ENCODE measurements around the gene GON4L.
"Not testable (repeated sequence)": the region's sequence is repeated elsewhere in the genome, so short reads cannot be mapped to it uniquely, and the experiment has no call there.

Gene GON4L

GRCh38 chr1:155741908-155742307, 115.1 kb downstream of the GON4L start:
- DNase-seq, result no peak

DNA sequence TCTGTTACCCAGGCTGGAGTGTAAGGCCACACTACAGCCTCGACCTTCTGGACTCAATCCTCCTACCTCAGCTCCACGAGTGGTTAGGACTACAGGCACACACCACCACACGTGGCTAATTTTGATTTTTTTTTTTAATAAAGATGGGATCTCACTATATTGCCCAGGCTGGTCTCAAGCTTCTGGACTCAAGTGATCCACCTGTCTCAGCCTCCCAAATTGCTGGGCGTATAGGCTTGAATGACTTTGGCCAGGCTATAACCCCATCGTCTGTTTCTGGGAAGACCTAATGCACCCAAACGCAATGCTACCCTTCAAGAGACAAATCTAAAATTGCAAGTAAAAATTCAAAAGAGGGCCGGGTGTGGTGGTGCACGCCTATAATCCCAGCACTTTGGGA, 116.0 kb downstream of the GON4L start:
- DNase-seq, result no peak

GRCh38 chr1:155729031-155729898, 127.7 kb downstream of the GON4L start:
- no peak for DNase-seq

DNA sequence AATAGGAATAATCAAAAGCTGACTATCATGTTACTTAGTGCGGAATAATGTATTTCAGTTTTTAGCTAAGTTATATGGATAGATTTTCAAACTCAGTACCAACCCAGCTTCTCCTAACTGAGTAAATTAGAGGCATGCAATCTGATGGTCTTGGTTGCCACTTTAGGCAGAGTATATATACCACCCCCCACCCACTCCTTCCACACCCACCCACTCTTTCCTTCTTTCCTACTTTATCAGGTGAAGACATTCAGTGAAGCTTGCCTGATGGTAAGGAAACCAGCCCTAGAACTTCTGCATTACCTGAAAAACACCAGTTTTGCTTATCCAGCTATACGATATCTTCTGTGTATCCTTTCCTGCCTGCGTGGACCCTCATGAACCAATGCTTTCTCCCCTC, 131.9 kb downstream of the GON4L start:
- DNase-seq, result no peak

GRCh38 chr1:155719703-155720102, 137.3 kb downstream of the GON4L start:
- DNase-seq, result no peak

DNA sequence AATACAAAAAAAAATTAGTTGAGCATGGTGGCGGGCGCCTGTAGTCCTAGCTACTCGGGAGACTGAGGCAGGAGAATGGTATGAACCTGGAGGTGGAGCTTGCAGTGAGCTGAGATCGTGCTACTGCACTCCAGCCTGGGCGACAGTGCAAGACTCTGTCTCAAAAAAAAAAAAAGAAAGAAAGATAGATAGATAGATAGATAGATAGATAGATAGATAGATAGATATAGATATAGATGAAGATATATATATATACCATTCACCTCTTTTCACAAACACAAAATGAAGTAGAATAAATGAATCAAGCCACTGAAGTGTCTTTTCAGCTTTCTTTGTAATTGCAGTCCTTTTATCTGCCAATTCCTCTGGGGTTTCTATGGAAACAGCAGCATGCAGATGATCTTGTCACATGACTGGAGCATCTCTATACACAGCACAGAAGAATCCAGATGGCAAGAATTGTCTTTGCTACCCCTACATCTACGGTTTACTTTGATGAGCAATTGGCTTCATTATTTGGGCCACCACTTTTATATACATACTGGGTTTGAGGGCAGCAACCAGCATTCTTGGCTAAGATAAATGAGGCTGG, 138.4 kb downstream of the GON4L start:
- not testable (repeated sequence) for DNase-seq

DNA sequence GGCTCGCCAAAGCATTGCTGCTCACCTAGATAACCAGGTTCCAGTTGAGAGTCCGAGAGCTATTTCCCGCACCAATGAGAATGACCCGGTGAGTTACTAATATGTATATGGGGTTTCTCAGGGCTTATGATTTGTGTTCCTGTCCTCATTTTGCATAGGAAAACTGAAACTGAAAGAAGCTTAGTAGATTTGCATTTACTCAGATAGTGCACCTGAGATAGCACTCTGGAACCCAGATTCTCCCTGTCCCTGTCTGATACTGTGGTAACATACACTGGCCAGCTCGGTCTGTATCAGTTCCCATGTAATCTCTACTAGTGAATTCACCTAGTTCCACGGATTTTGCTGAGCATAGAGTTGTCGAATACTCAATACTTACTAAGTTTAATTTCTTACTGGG, 140.0 kb downstream of the GON4L start:
- no peak for DNase-seq

DNA sequence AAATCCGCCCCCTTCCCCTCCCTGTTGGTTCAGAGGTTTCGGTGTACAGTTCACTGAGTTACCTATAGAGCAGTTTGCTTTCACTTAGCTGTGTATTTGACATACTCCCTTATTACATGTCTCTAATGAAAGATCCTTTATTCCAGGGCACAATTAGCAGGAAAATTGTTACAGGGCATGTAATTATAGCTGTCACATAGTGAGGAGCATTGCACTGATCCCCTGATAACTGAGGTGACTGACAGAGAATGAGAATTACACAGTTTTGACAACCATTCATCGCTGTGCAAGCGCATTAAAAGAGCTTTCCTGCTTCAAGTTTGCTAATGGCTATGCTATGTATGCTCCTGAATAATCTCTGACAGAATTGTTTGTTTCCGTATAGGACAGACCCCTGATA, 141.2 kb downstream of the GON4L start:
- no peak for DNase-seq

- DNase-seq, result not testable (repeated sequence)
Observed at GRCh38 chr1:155715056-155715455, 142.0 kb downstream of the GON4L start.

GRCh38 chr1:155713075-155713474, 143.9 kb downstream of the GON4L start:
- DNase-seq, result no peak

GRCh38 chr1:155712636-155713035, 144.4 kb downstream of the GON4L start:
- DNase-seq, result not testable (repeated sequence)

DNA sequence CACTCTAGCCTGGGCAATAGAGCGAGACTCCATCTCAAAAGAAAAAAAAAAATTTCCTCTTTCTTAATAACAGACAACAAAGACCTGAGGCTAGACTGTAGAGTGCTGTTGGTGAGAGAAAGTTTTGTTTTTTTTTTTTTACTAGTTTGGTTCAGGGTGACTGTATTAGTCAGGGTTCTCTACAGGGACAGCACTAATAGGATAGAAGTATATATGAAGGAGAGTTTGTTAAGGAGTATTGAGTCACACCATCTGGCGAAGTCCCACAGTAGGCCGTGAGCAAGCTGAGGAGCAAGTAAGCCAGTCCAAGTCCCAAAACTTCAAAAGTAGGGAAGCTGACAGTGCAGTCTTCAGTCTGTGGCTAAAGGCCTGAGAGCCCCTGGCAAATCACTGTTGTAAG, 145.6 kb downstream of the GON4L start:
- DNase-seq, result not testable (repeated sequence)

DNA sequence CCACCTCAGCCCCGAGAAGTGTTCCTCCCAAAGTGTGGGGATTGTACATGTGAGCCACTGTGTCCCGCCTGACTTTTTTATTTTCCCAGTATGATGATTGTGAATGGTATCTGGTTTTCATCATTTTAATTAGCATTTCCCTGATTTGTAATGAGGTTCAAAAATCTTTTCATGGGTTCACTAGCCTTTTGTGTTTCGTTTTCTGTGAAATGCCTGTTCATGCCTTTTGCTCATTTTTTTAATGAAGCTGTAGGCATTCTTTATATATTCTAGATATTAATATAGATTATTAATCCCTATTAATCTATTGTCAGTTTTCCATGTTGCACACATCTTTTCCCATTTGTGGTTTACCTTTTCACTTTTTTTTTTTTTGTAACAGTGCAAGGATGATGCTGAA, 147.6 kb downstream of the GON4L start:
- no peak for DNase-seq

- no peak for DNase-seq
Observed at GRCh38 chr1:155706139-155706538, 150.9 kb downstream of the GON4L start.

GRCh38 chr1:155704414-155704813, 152.6 kb downstream of the GON4L start:
- DNase-seq, result not testable (repeated sequence)

DNA sequence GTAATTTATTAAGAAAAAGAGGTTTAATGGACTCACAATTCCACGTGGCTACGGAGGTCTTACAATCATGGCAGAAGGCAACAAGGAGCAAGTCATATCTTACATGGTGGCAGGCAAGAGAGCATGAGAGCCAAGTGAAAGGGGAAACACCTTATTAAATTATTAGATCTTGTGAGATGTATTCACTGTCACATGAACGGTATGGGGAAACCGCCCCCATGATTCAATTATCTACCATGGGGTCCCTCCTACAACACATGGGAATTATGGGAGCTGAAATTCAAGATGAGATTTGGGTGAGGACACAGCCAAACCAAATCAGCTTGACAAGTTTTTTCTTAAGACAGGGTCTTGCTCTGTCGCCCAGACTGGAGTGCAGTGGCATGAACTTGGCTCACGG, 153.8 kb downstream of the GON4L start:
- DNase-seq, result no peak

DNA sequence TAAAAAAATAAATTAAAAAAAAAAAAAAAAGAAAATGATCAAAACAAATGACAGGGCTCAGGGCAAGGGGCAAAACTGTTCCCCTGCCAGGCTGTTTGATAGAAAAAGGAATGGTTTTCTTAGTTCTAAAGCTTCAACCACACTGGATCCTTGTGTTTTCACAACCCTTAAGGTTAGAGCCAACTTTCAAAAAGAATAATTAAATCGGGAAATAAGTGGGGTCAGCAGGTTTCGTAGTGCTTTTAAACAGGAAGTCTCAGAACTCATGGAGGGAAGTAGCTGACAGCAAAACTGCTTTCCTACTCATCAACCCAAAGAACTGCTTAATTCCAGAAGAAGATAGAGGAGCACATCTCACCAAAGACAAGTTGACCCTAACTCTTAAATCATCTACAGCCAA, 155.3 kb downstream of the GON4L start:
- DNase-seq, result not testable (repeated sequence)
